H9 (cell line): ENCODE measurements around the gene C1orf21. TPM values are rescaled to one million over a fixed set of nuclear protein-coding genes. Genes with fewer than 3 reads are reported as not detected.

Experiments
- DNase-seq: peaks from one replicate; pipeline ENCODE4 v3.0.0-alpha.2; 2017
- H2AFZ ChIP-seq: one replicate; pipeline ENCODE4 v1.6.1; 2013; ENCODE audit warnings: mild to moderate bottlenecking, low read length, control low read depth, moderate library complexity
- H2AK5ac ChIP-seq: 2 replicates; pipeline ENCODE4 v1.6.1; 2013; ENCODE audit warnings: low read length, control low read depth, mixed read lengths; ENCODE audit not compliant: insufficient read length
- H2BK120ac ChIP-seq: one replicate; pipeline ENCODE4 v1.6.1; 2013; ENCODE audit warnings: low read depth, mild to moderate bottlenecking, low read length, control low read depth, inconsistent platforms; ENCODE audit not compliant: poor library complexity, severe bottlenecking
- H2BK12ac ChIP-seq: 2 replicates; pipeline ENCODE4 v1.6.1; 2013; ENCODE audit warnings: low read length, control low read depth, mixed read lengths, low read depth; ENCODE audit not compliant: insufficient read length
- H2BK15ac ChIP-seq: 2 replicates; pipeline ENCODE4 v1.6.1; 2013; ENCODE audit warnings: low read depth, low read length, control low read depth
- H2BK20ac ChIP-seq: one replicate; pipeline ENCODE4 v1.6.1; 2013; ENCODE audit warnings: low read depth, mild to moderate bottlenecking, low read length, control low read depth, inconsistent platforms; ENCODE audit not compliant: poor library complexity, severe bottlenecking
- H2BK5ac ChIP-seq: 2 replicates; pipeline ENCODE4 v1.6.1; 2013; ENCODE audit warnings: low read length, control low read depth, mixed read lengths; ENCODE audit not compliant: insufficient read length
- H3K14ac ChIP-seq: 2 replicates; pipeline ENCODE4 v1.6.1; 2013; ENCODE audit warnings: low read length, control low read depth; ENCODE audit not compliant: insufficient read depth
- H3K18ac ChIP-seq: 2 replicates; pipeline ENCODE4 v1.6.1; 2013; ENCODE audit warnings: low read depth, mild to moderate bottlenecking, mixed read lengths, low read length, control low read depth; ENCODE audit not compliant: insufficient read length
- H3K23ac ChIP-seq: 2 replicates; pipeline ENCODE4 v1.6.1; 2013; ENCODE audit warnings: low read length, control low read depth, mixed read lengths, low read depth; ENCODE audit not compliant: insufficient read length
- H3K23me2 ChIP-seq: 2 replicates; pipeline ENCODE4 v1.6.1; 2013; ENCODE audit warnings: low read depth, mild to moderate bottlenecking, mixed read lengths, low read length, control low read depth; ENCODE audit not compliant: insufficient read length, poor library complexity, severe bottlenecking
- H3K27ac ChIP-seq: 2 replicates; pipeline ENCODE4 v1.5.1; 2013; ENCODE audit warnings: low read length, control low read depth, mixed read lengths, low read depth; ENCODE audit not compliant: insufficient read length
- H3K27me3 ChIP-seq: 2 replicates; pipeline ENCODE4 v1.6.1; 2013; ENCODE audit warnings: low read length, control low read depth, inconsistent platforms; ENCODE audit not compliant: insufficient read depth
- H3K4ac ChIP-seq: 2 replicates; pipeline ENCODE4 v1.6.1; 2013; ENCODE audit warnings: low read depth, mild to moderate bottlenecking, control low read depth, inconsistent platforms, low read length, moderate library complexity
- H3K4me1 ChIP-seq: 2 replicates; pipeline ENCODE4 v1.6.1; 2013; ENCODE audit warnings: low read length, control low read depth, inconsistent platforms; ENCODE audit not compliant: insufficient read depth
- H3K4me2 ChIP-seq: 2 replicates; pipeline ENCODE4 v1.6.1; 2013; ENCODE audit warnings: low read length, control low read depth, mixed read lengths; ENCODE audit not compliant: insufficient read length, insufficient read depth
- H3K56ac ChIP-seq: 2 replicates; pipeline ENCODE4 v1.6.1; 2013; ENCODE audit warnings: low read depth, mild to moderate bottlenecking, mixed read lengths, low read length, control low read depth; ENCODE audit not compliant: insufficient read length
- H3K79me1 ChIP-seq: 2 replicates; pipeline ENCODE4 v1.6.1; 2013; ENCODE audit warnings: low read depth, mild to moderate bottlenecking, moderate library complexity, low read length, control low read depth, inconsistent platforms; ENCODE audit not compliant: insufficient read depth, poor library complexity, severe bottlenecking
- H3K79me2 ChIP-seq: 2 replicates; pipeline ENCODE4 v1.6.1; 2013; ENCODE audit warnings: low read length, control low read depth, inconsistent platforms; ENCODE audit not compliant: insufficient read depth
- H3K9ac ChIP-seq: 2 replicates; pipeline ENCODE4 v1.6.1; 2013; ENCODE audit warnings: low read length, control low read depth, mixed read lengths; ENCODE audit not compliant: insufficient read length; ENCODE audit errors: extremely low read depth
- H3K9me3 ChIP-seq: one replicate; pipeline ENCODE4 v1.6.1; 2013; ENCODE audit warnings: low read depth, low read length, inconsistent platforms; ENCODE audit not compliant: control insufficient read depth
- H3T11ph ChIP-seq: one replicate; pipeline ENCODE4 v1.6.1; 2013; ENCODE audit warnings: mild to moderate bottlenecking, low read length, control low read depth, inconsistent platforms
- H4K20me1 ChIP-seq: one replicate; pipeline ENCODE4 v1.6.1; 2013; ENCODE audit not compliant: control insufficient read depth, insufficient read length, insufficient read depth
- H4K5ac ChIP-seq: 2 replicates; pipeline ENCODE4 v1.6.1; 2013; ENCODE audit warnings: low read depth, mild to moderate bottlenecking, mixed read lengths, low read length, control low read depth; ENCODE audit not compliant: insufficient read length
- H4K8ac ChIP-seq: replicated peaks from 2 replicates; pipeline ENCODE4 v1.6.1; 2013; ENCODE audit warnings: low read length, control low read depth, mixed read lengths, low read depth; ENCODE audit not compliant: insufficient read length
- H4K91ac ChIP-seq: 2 replicates; pipeline ENCODE4 v1.6.1; 2013; ENCODE audit warnings: low read depth, mild to moderate bottlenecking, moderate library complexity, mixed read lengths, low read length, control low read depth; ENCODE audit not compliant: insufficient read length
- H3K27ac Mint-ChIP-seq, 3 experiments: 2 replicates in 2 of 3; 3 replicates in 1 of 3; pipeline ENCODE4 v1.8.0; 2020 to 2021; ENCODE audit warnings: mixed read lengths in 3 of 3, mild to moderate bottlenecking in 1 of 3, moderate library complexity in 1 of 3
- H3K27me3 Mint-ChIP-seq: 2 replicates; pipeline ENCODE4 v1.8.0; 2021; ENCODE audit warnings: low read depth, mild to moderate bottlenecking, moderate library complexity, mixed read lengths
- H3K36me3 Mint-ChIP-seq, 3 experiments: 2 replicates in 2 of 3; 3 replicates in 1 of 3; pipeline ENCODE4 v1.8.0; 2020 to 2021; ENCODE audit warnings: low read depth in 3 of 3, mixed read lengths in 3 of 3; ENCODE audit not compliant: insufficient read depth in 1 of 3
- H3K4me1 Mint-ChIP-seq, 2 experiments: 2 replicates each; pipeline ENCODE4 v1.8.0; 2020; ENCODE audit warnings: mixed read lengths in 2 of 2
- H3K4me3 Mint-ChIP-seq, 2 experiments: 2 replicates in 1 of 2; 3 replicates in 1 of 2; pipeline ENCODE4 v1.8.0; 2020 to 2021; ENCODE audit warnings: mild to moderate bottlenecking in 2 of 2, mixed read lengths in 2 of 2, moderate library complexity in 1 of 2
- H3K9me3 Mint-ChIP-seq, 2 experiments: 2 replicates in 1 of 2; 3 replicates in 1 of 2; pipeline ENCODE4 v1.8.0; 2020; ENCODE audit warnings: mild to moderate bottlenecking in 2 of 2, mixed read lengths in 2 of 2, moderate library complexity in 1 of 2
- WGBS: extraction: QIAGEN DNeasy Blood & Tissue Kit; methylation state at CpG from one replicate; pipeline ENCODE4 v1.1.7; 2013; ENCODE audit warnings: missing lambda C conversion rate, low lambda C conversion rate, mixed read lengths; ENCODE audit not compliant: insufficient read length; ENCODE audit errors: extremely low coverage; 5-methylcytosine and 5-hydroxymethylcytosine counted together
- total RNA-seq: library from RNA; stranded (reverse); gene quantifications from 2 replicates; pipeline ENCODE4 v1.2.1, GENCODE V29; 2021
- TF ChIP-seq, protein P1 (sequence below): fragments of 200-600 bp; sonication (generic); conservative IDR thresholded peaks from 3 replicates; pipeline ENCODE4 v1.8.0; 2021; ENCODE audit warnings: antibody characterized with exemption, mild to moderate bottlenecking

C1orf21 gene
- total RNA-seq, 1 experiment from 2014 or later, result 36.0 TPM

DNA sequence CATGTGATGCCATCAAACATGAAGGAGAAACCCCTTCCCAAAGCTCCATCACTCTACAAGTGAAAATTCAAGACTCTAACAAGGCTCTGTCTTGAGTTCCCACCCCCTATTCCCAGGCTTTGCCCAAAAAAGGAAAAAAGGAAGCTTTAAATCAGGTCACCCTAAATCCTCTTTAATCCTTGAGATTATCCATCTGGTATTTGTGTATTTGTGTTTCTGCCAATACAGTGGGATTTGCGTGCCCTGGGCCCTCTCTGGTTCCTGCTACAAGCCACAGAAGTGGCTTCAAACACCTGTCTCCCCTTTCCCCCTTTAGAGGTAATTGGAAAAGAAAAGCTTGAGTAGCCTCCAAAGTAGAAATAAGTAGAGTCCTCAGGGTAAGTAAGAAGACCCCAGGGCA lies 247.5 kb downstream of the C1orf21 start:
- Histone ChIP-seq H3K18ac (no peak overlapping the region), H3K79me2 (no peaks in the 10 kb centered on the region), H2BK120ac (no peak overlapping the region), H3K4ac (no peak overlapping the region), H2BK20ac (no peak overlapping the region), H4K8ac (no peak overlapping the region), H2BK15ac (no peak overlapping the region), H3K4me1 (no peaks in the 10 kb centered on the region; the same call in 1 of the 2 replicates), H3K23ac (no peak overlapping the region), H4K20me1 (no peaks in the 10 kb centered on the region), H3K9me3 (no peaks in the 10 kb centered on the region), H3K27me3 (no peaks in the 10 kb centered on the region; the same call in 1 of the 2 replicates), H3K9ac (no peak overlapping the region), H3K56ac (no peak overlapping the region), H2BK5ac (no peak overlapping the region), H4K91ac (no peak overlapping the region), H3K27ac (no peak overlapping the region), H3K79me1 (no peaks in the 10 kb centered on the region), H2BK12ac (no peak overlapping the region), H2AFZ (no peak overlapping the region), H3K14ac (no peak overlapping the region), H2AK5ac (no peak overlapping the region), H4K5ac (no peak overlapping the region), H3K23me2 (no peaks in the 10 kb centered on the region), H3T11ph (no peak overlapping the region), H3K4me2 (no peak overlapping the region)
- Mint-ChIP-seq H3K27me3 (no peaks in the 10 kb centered on the region; the same call in 1 of the 2 replicates), H3K36me3 (peaks cover 0 to 5% (median 3%) of the 10 kb centered on the region in 3 experiments; a peak in 3 of 7 replicates), H3K27ac (no peak overlapping the region), H3K9me3 (no peaks in the 10 kb centered on the region; a peak in 2 of 5 replicates), H3K4me1 (peaks cover 12 to 24% of the 10 kb centered on the region in 2 experiments), H3K4me3 (no peak overlapping the region)
- TF ChIP-seq, protein P1, sequence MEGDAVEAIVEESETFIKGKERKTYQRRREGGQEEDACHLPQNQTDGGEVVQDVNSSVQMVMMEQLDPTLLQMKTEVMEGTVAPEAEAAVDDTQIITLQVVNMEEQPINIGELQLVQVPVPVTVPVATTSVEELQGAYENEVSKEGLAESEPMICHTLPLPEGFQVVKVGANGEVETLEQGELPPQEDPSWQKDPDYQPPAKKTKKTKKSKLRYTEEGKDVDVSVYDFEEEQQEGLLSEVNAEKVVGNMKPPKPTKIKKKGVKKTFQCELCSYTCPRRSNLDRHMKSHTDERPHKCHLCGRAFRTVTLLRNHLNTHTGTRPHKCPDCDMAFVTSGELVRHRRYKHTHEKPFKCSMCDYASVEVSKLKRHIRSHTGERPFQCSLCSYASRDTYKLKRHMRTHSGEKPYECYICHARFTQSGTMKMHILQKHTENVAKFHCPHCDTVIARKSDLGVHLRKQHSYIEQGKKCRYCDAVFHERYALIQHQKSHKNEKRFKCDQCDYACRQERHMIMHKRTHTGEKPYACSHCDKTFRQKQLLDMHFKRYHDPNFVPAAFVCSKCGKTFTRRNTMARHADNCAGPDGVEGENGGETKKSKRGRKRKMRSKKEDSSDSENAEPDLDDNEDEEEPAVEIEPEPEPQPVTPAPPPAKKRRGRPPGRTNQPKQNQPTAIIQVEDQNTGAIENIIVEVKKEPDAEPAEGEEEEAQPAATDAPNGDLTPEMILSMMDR, result no peak
- DNase-seq, result no peak
- whole genome bisulfite sequencing, result no CpG with 5 or more reads among the region's 1 CpG
